CD4-positive, CD25-positive, alpha-beta regulatory T cell (primary cell): Measurements from ENCODE around the gene ZNF239. TPM values are rescaled to one million over a fixed set of nuclear protein-coding genes. Genes with fewer than 3 reads are reported as not detected.
"Not testable (repeated sequence)": the region's sequence is repeated elsewhere in the genome, so short reads cannot be mapped to it uniquely, and the experiment has no call there.

Experiments used
- ATAC-seq, 2 donors: fragments of 150-1000 bp; cut with Tn5 transposase; one replicate each; pipeline ENCODE4 v1.10.0; 2021; ENCODE audit warnings: low read depth in 2 of 2, moderate number of reproducible peaks in 2 of 2, moderate library complexity in 1 of 2
- DNase-seq, 3 donors: peaks; one replicate each; pipeline versions ENCODE4 v3.0.0 to v3.0.0-alpha.2; 2012 to 2022; ENCODE audit warnings: mixed read lengths in 1 of 3
- H3K27ac ChIP-seq: one replicate; pipeline ENCODE4 v1.7.0; 2013; ENCODE audit warnings: mild to moderate bottlenecking, low read length; ENCODE audit not compliant: insufficient read depth, poor library complexity, severe bottlenecking
- H3K27me3 ChIP-seq: one replicate; pipeline ENCODE4 v1.7.0; 2013; ENCODE audit warnings: low read length; ENCODE audit not compliant: control insufficient read depth, insufficient read depth
- H3K36me3 ChIP-seq: one replicate; pipeline ENCODE4 v1.7.0; 2013; ENCODE audit warnings: mild to moderate bottlenecking, low read length, moderate library complexity; ENCODE audit not compliant: control insufficient read depth, insufficient read depth
- H3K4me1 ChIP-seq: 2 replicates; pipeline ENCODE4 v1.7.0; 2013; ENCODE audit warnings: mild to moderate bottlenecking, low read length; ENCODE audit not compliant: insufficient read depth, control insufficient read depth, poor library complexity, severe bottlenecking
- H3K4me3 ChIP-seq: one replicate; pipeline ENCODE4 v1.7.0; 2013; ENCODE audit warnings: low read depth, mild to moderate bottlenecking, low read length, moderate library complexity
- H3K9me3 ChIP-seq, 2 experiments: 1 replicate in 1 of 2; 2 replicates in 1 of 2; pipeline ENCODE4 v1.7.0; 2013; ENCODE audit warnings: low read length in 2 of 2, mild to moderate bottlenecking in 1 of 2, moderate library complexity in 1 of 2; ENCODE audit not compliant: control insufficient read depth in 2 of 2
- H3K27ac Mint-ChIP-seq, 3 donors: one replicate each; pipeline ENCODE4 v1.8.0; 2020 to 2022; ENCODE audit warnings: mild to moderate bottlenecking in 3 of 3, mixed read lengths in 3 of 3, moderate library complexity in 2 of 3
- H3K27me3 Mint-ChIP-seq: one replicate; pipeline ENCODE4 v1.8.0; 2022; ENCODE audit warnings: mild to moderate bottlenecking, mixed read lengths
- H3K36me3 Mint-ChIP-seq: one replicate; pipeline ENCODE4 v1.8.0; 2020; ENCODE audit warnings: mixed read lengths
- H3K4me1 Mint-ChIP-seq, 4 donors: one replicate each; pipeline ENCODE4 v1.8.0; 2020 to 2022; ENCODE audit warnings: mixed read lengths in 4 of 4, mild to moderate bottlenecking in 1 of 4
- H3K4me3 Mint-ChIP-seq, 4 donors: one replicate each; pipeline ENCODE4 v1.8.0; 2020 to 2022; ENCODE audit warnings: mild to moderate bottlenecking in 4 of 4, mixed read lengths in 4 of 4, moderate library complexity in 3 of 4
- H3K9me3 Mint-ChIP-seq, 7 donors: one replicate each; pipeline ENCODE4 v1.8.0; 2020 to 2022; ENCODE audit warnings: mixed read lengths in 7 of 7, mild to moderate bottlenecking in 3 of 7, moderate library complexity in 2 of 7
- polyA plus RNA-seq, 4 donors: library from polyadenylated mRNA; unstranded; fragments of 300-500 nt; fragmentation: Illumina TruSeq; gene quantifications; one replicate each; pipeline ENCODE4 v1.2.3, GENCODE V29; 2021
- total RNA-seq: library from RNA; stranded (reverse); gene quantifications from one replicate; pipeline ENCODE4 v1.2.3, GENCODE V29; 2022

ZNF239 gene
- total and polyA plus RNA-seq, 5 donors from 2014 or later: 0.75 to 2.6 (median 1.6) TPM

GRCh38 chr10:43576062-43576461, 1.6 kb upstream of the ZNF239 start:
- Histone ChIP-seq H3K27me3 (no peaks in the 10 kb centered on the region), H3K4me3 (peak overlapping the region; percentile 21), H3K36me3 (no peaks in the 10 kb centered on the region), H3K9me3 (no peaks in the 10 kb centered on the region), H3K27ac (no peak overlapping the region), H3K4me1 (peaks cover 24% of the 10 kb centered on the region)
- no peak for ATAC-seq
- peak in 1 of 3 donors; percentile 17 for DNase-seq
- peaks cover 0 to 4% (median 0%) of the 10 kb centered on the region in 7 donors for H3K9me3 Mint-ChIP-seq
- peaks cover 21 to 53% (median 28%) of the 10 kb centered on the region in 4 donors for H3K4me1 Mint-ChIP-seq
- H3K27me3 Mint-ChIP-seq: no peaks in the 10 kb centered on the region
- H3K36me3 Mint-ChIP-seq: peaks cover 4% of the 10 kb centered on the region
- peak overlapping the region; percentile 42 to 78 (median 66) for H3K4me3 Mint-ChIP-seq
- peak overlapping the region in 2 of 3 donors; percentile 26 to 94 for H3K27ac Mint-ChIP-seq

- ATAC-seq (no peak), DNase-seq (no peak)
- peak overlapping the region; percentile 65 to 95 (median 90) for H3K4me3 Mint-ChIP-seq
- no peaks in the 10 kb centered on the region for H3K27me3 ChIP-seq
- H3K9me3 ChIP-seq: no peaks in the 10 kb centered on the region
- no peaks in the 10 kb centered on the region for H3K27me3 Mint-ChIP-seq
- H3K4me3 ChIP-seq: peak overlapping the region; percentile 87
- H3K9me3 Mint-ChIP-seq: peaks cover 0 to 4% (median 0%) of the 10 kb centered on the region in 7 donors
- H3K27ac Mint-ChIP-seq: peak overlapping the region; percentile 94 to 99 (median 96)
- peak overlapping the region; percentile 78 for H3K27ac ChIP-seq
- peaks cover 8% of the 10 kb centered on the region for H3K36me3 Mint-ChIP-seq
- no peaks in the 10 kb centered on the region for H3K36me3 ChIP-seq
- peaks cover 26 to 63% (median 32%) of the 10 kb centered on the region in 4 donors for H3K4me1 Mint-ChIP-seq
- peaks cover 24% of the 10 kb centered on the region for H3K4me1 ChIP-seq
Measured at GRCh38 chr10:43574906-43575305, 490 bp upstream of the ZNF239 start.

GRCh38 chr10:43573250-43574000, 991 bp downstream of the ZNF239 start:
- no peaks in the 10 kb centered on the region for H3K27me3 Mint-ChIP-seq
- ATAC-seq (no peak), DNase-seq (no peak)
- peaks cover 26 to 63% (median 32%) of the 10 kb centered on the region in 4 donors for H3K4me1 Mint-ChIP-seq
- H3K4me3 Mint-ChIP-seq: peak overlapping the region; percentile 75 to 82 (median 76)
- Histone ChIP-seq H3K9me3 (no peaks in the 10 kb centered on the region), H3K36me3 (peaks cover under 1% of the 10 kb centered on the region), H3K27me3 (no peaks in the 10 kb centered on the region), H3K4me1 (peaks cover 24% of the 10 kb centered on the region), H3K27ac (peak overlapping the region; percentile 78), H3K4me3 (no peak overlapping the region)
- H3K27ac Mint-ChIP-seq: peak overlapping the region; percentile 45 to 94 (median 86)
- peaks cover 0 to 4% (median 0%) of the 10 kb centered on the region in 7 donors for H3K9me3 Mint-ChIP-seq
- H3K36me3 Mint-ChIP-seq: peaks cover 8% of the 10 kb centered on the region

GRCh38 chr10:43570971-43571370, 3.4 kb downstream of the ZNF239 start:
- H3K9me3 Mint-ChIP-seq: peaks cover 0 to 3% (median 0%) of the 10 kb centered on the region in 7 donors
- H3K4me1 ChIP-seq: peaks cover 24% of the 10 kb centered on the region
- no peaks in the 10 kb centered on the region for H3K9me3 ChIP-seq
- H3K4me1 Mint-ChIP-seq: peaks cover 20 to 53% (median 28%) of the 10 kb centered on the region in 4 donors
- H3K36me3 ChIP-seq: peaks cover 10% of the 10 kb centered on the region
- H3K4me3 Mint-ChIP-seq: no peak overlapping the region
- ATAC-seq (no peak), DNase-seq (no peak)
- H3K36me3 Mint-ChIP-seq: peaks cover 13% of the 10 kb centered on the region
- H3K27me3 ChIP-seq: no peaks in the 10 kb centered on the region
- H3K27ac Mint-ChIP-seq: peak overlapping the region in 2 of 3 donors; percentile 51 to 74
- no peaks in the 10 kb centered on the region for H3K27me3 Mint-ChIP-seq
- H3K27ac ChIP-seq: no peak overlapping the region
- no peak overlapping the region for H3K4me3 ChIP-seq

- no peak for ATAC-seq
- H3K27ac Mint-ChIP-seq: no peak overlapping the region
- H3K9me3 Mint-ChIP-seq: peaks cover 0 to 2% (median 0%) of the 10 kb centered on the region in 7 donors
- no peak for DNase-seq
- H3K4me3 Mint-ChIP-seq: no peak overlapping the region
- H3K27me3 Mint-ChIP-seq: no peaks in the 10 kb centered on the region
- H3K9me3 ChIP-seq: no peaks in the 10 kb centered on the region
- H3K4me1 Mint-ChIP-seq: peaks cover 13 to 40% (median 21%) of the 10 kb centered on the region in 4 donors
- no peaks in the 10 kb centered on the region for H3K27me3 ChIP-seq
- H3K36me3 Mint-ChIP-seq: peaks cover 10% of the 10 kb centered on the region
- peaks cover 11% of the 10 kb centered on the region for H3K4me1 ChIP-seq
- H3K4me3 ChIP-seq: no peak overlapping the region
- H3K36me3 ChIP-seq: peaks cover 10% of the 10 kb centered on the region
- H3K27ac ChIP-seq: no peak overlapping the region
Measured at GRCh38 chr10:43569681-43570080, 4.7 kb downstream of the ZNF239 start.

GRCh38 chr10:43557214-43557613, 17.2 kb downstream of the ZNF239 start:
- Histone ChIP-seq H3K9me3 (peaks cover 54 to 75% of the 10 kb centered on the region in 2 experiments), H3K4me3 (no peak overlapping the region), H3K36me3 (peaks cover 21% of the 10 kb centered on the region), H3K4me1 (no peaks in the 10 kb centered on the region), H3K27ac (no peak overlapping the region), H3K27me3 (no peaks in the 10 kb centered on the region)
- H3K27ac Mint-ChIP-seq: no peak overlapping the region
- peaks cover 48% of the 10 kb centered on the region for H3K36me3 Mint-ChIP-seq
- ATAC-seq: no peak
- H3K4me1 Mint-ChIP-seq: peaks cover 0 to 4% (median 0%) of the 10 kb centered on the region in 4 donors
- no peak overlapping the region for H3K4me3 Mint-ChIP-seq
- H3K9me3 Mint-ChIP-seq: peaks cover 6 to 77% (median 26%) of the 10 kb centered on the region in 7 donors
- H3K27me3 Mint-ChIP-seq: no peaks in the 10 kb centered on the region
- DNase-seq: no peak

GRCh38 chr10:43543746-43544145, 30.7 kb downstream of the ZNF239 start:
- H3K4me1 ChIP-seq, H3K27me3 ChIP-seq, H3K27ac ChIP-seq, H3K9me3 ChIP-seq, H3K36me3 ChIP-seq, H3K27me3 Mint-ChIP-seq, H3K4me3 ChIP-seq, H3K4me3 Mint-ChIP-seq, H3K27ac Mint-ChIP-seq, DNase-seq, H3K4me1 Mint-ChIP-seq, ATAC-seq, H3K36me3 Mint-ChIP-seq: not testable (repeated sequence)
- peaks cover 0 to 33% (median 7%) of the 10 kb centered on the region in 7 donors for H3K9me3 Mint-ChIP-seq
